Naive thymus-derived CD8-positive, alpha-beta T cell (primary cell): ENCODE data around the gene STK4. TPM values are rescaled to one million over a fixed set of nuclear protein-coding genes. Genes with fewer than 3 reads are reported as not detected.

Source experiments
- ATAC-seq, 2 donors: fragments of 150-1000 bp; cut with Tn5 transposase in 1 of 2; sonication (Bioruptor Pico), chemical (Tn5 transposase) in 1 of 2; 1 replicate in 1 of 2; 2 replicates in 1 of 2; pipeline ENCODE4 v1.10.0; 2021; ENCODE audit warnings: mild to moderate bottlenecking in 2 of 2, moderate library complexity in 2 of 2
- POLR2A ChIA-PET: fragments of 350-600 bp; sonication (Branson Sonifier 250); formaldehyde crosslinking; loops from one replicate; lab custom pipeline; 2021; ENCODE audit warnings: antibody characterized with exemption; lab: Charles Lee
- DNase-seq, 10 donors: peaks; one replicate each; pipeline versions ENCODE4 v3.0.0 to v3.0.0-alpha.2; 2020 to 2022
- H3K27ac Mint-ChIP-seq, 10 donors: one replicate each; pipeline ENCODE4 v1.8.0; 2020 to 2022; ENCODE audit warnings: mild to moderate bottlenecking in 10 of 10, mixed read lengths in 10 of 10, moderate library complexity in 4 of 10, inconsistent platforms in 1 of 10
- H3K27me3 Mint-ChIP-seq, 5 donors: one replicate each; pipeline ENCODE4 v1.8.0; 2021 to 2022; ENCODE audit warnings: mixed read lengths in 5 of 5
- H3K36me3 Mint-ChIP-seq, 3 donors: one replicate each; pipeline ENCODE4 v1.8.0; 2020 to 2022; ENCODE audit warnings: mixed read lengths in 3 of 3, mild to moderate bottlenecking in 2 of 3, inconsistent platforms in 1 of 3
- H3K4me1 Mint-ChIP-seq, 4 donors: one replicate each; pipeline ENCODE4 v1.8.0; 2021 to 2022; ENCODE audit warnings: mixed read lengths in 4 of 4
- H3K4me3 Mint-ChIP-seq, 10 donors: one replicate each; pipeline ENCODE4 v1.8.0; 2020 to 2022; ENCODE audit warnings: mild to moderate bottlenecking in 10 of 10, mixed read lengths in 10 of 10, moderate library complexity in 6 of 10, inconsistent platforms in 1 of 10
- H3K9me3 Mint-ChIP-seq, 9 donors: one replicate each; pipeline ENCODE4 v1.8.0; 2020 to 2022; ENCODE audit warnings: mixed read lengths in 9 of 9, mild to moderate bottlenecking in 3 of 9, inconsistent platforms in 1 of 9, moderate library complexity in 1 of 9
- polyA plus RNA-seq, 3 donors: library from polyadenylated mRNA; unstranded; fragments of 300-500 nt; fragmentation: Illumina TruSeq; gene quantifications; one replicate each; pipeline ENCODE4 v1.2.3, GENCODE V29; 2021
- total RNA-seq, 8 experiments: library from RNA in 2 of 8; stranded (reverse) in 2 of 8; gene quantifications; one replicate each; pipeline ENCODE4 v1.2.3 and lab custom pipeline; 2021 to 2026

The STK4 gene
- total and polyA plus RNA-seq, 5 experiments from 2014 or later: 178 to 354 (median 192) TPM

- no peak overlapping the region for H3K4me3 Mint-ChIP-seq
- ATAC-seq (no peak), DNase-seq (no peak)
- POLR2A ChIA-PET: interaction anchor here (1.3 kb wide), 1 partner anchor 13 kb away, joined by 3 read pairs; no protein-coding TSS in a partner anchor
- H3K36me3 Mint-ChIP-seq: peaks cover 0 to 69% (median 11%) of the 10 kb centered on the region in 3 donors
- H3K9me3 Mint-ChIP-seq: no peaks in the 10 kb centered on the region
- H3K27ac Mint-ChIP-seq: peak overlapping the region in 3 of 10 donors; percentile 61 to 89 (median 76)
- H3K4me1 Mint-ChIP-seq: peaks cover 0 to 6% (median 0%) of the 10 kb centered on the region in 4 donors
- H3K27me3 Mint-ChIP-seq: no peaks in the 10 kb centered on the region
Measured at GRCh38 chr20:44938637-44939036, 27.7 kb upstream of the STK4 start.

- no peak for ATAC-seq
- DNase-seq: no peak
- H3K9me3 Mint-ChIP-seq: no peaks in the 10 kb centered on the region
- no peaks in the 10 kb centered on the region for H3K27me3 Mint-ChIP-seq
- POLR2A ChIA-PET: interaction anchor here (1.0 to 1.4 kb wide), 2 partner anchors 9 to 41 kb away, joined by 3 to 6 read pairs; no protein-coding TSS in a partner anchor
- H3K4me1 Mint-ChIP-seq: peaks cover 0 to 6% (median 0%) of the 10 kb centered on the region in 4 donors
- H3K27ac Mint-ChIP-seq: peak overlapping the region in 5 of 10 donors; percentile 18 to 84 (median 47)
- H3K4me3 Mint-ChIP-seq: no peak overlapping the region
- peaks cover 0 to 82% (median 8%) of the 10 kb centered on the region in 3 donors for H3K36me3 Mint-ChIP-seq
Measured at GRCh38 chr20:44941120-44941691, 25.1 kb upstream of the STK4 start.

- no peak overlapping the region for H3K4me3 Mint-ChIP-seq
- peaks cover 0 to 82% (median 8%) of the 10 kb centered on the region in 3 donors for H3K36me3 Mint-ChIP-seq
- peak overlapping the region in 5 of 10 donors; percentile 9 to 91 (median 21) for H3K27ac Mint-ChIP-seq
- DNase-seq (no peak), ATAC-seq (no peak)
- POLR2A ChIA-PET: no interaction called here
- H3K9me3 Mint-ChIP-seq: no peaks in the 10 kb centered on the region
- H3K27me3 Mint-ChIP-seq: no peaks in the 10 kb centered on the region
- peaks cover 0 to 6% (median 1%) of the 10 kb centered on the region in 4 donors for H3K4me1 Mint-ChIP-seq
Measured at GRCh38 chr20:44942264-44942973, 23.9 kb upstream of the STK4 start.

GRCh38 chr20:44943828-44944227, 22.5 kb upstream of the STK4 start:
- POLR2A ChIA-PET: no interaction called here
- Mint-ChIP-seq H3K27me3 (no peaks in the 10 kb centered on the region), H3K36me3 (peaks cover 0 to 89% (median 13%) of the 10 kb centered on the region in 3 donors), H3K9me3 (no peaks in the 10 kb centered on the region), H3K4me1 (peaks cover 0 to 6% (median 2%) of the 10 kb centered on the region in 4 donors), H3K27ac (peak overlapping the region in 4 of 10 donors; percentile 4 to 67 (median 44)), H3K4me3 (no peak overlapping the region)
- ATAC-seq (no peak), DNase-seq (no peak)

- Mint-ChIP-seq H3K36me3 (peaks cover 0 to 93% (median 18%) of the 10 kb centered on the region in 3 donors), H3K9me3 (no peaks in the 10 kb centered on the region), H3K27ac (peak overlapping the region in 6 of 10 donors; percentile 7 to 80 (median 40)), H3K4me3 (no peak overlapping the region), H3K27me3 (no peaks in the 10 kb centered on the region), H3K4me1 (peaks cover 0 to 6% (median 3%) of the 10 kb centered on the region in 4 donors)
- DNase-seq (no peak), ATAC-seq (no peak)
- POLR2A ChIA-PET: interaction anchor here (1.5 kb wide), 1 partner anchor 16 kb away, joined by 3 read pairs; no protein-coding TSS in a partner anchor
Measured at GRCh38 chr20:44945261-44945660, 21.1 kb upstream of the STK4 start.

DNA sequence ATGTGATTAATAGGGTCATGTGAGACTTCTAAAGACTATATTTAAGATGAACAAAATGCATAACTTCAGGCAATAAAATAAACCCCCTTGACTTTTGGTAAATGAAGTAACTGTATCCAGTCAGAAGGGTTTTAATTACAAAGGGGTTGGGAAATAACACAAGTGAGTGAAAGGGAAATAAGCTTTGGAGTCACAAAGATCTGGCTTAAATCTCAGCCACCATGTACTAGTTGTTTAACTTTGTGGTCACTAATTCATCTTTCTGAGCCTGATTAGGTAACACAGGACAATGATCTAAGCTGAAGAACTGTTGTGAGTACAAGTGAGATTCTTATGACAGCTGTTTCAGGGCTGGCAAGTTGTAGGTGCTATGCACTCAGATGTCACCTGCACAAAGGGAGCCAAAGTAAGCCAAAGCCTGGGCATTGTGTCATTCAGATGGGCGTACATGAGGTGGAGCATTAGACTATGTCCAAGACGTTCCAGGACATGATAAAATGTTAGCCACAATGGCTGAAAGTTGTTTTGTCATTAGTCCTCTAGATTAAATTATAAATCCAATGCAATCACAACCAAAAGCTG, 19.9 kb upstream of the STK4 start:
- ATAC-seq (no peak), DNase-seq (no peak)
- Mint-ChIP-seq H3K36me3 (peaks cover 0 to 95% (median 24%) of the 10 kb centered on the region in 3 donors), H3K9me3 (no peaks in the 10 kb centered on the region), H3K4me3 (no peak overlapping the region), H3K27me3 (no peaks in the 10 kb centered on the region), H3K27ac (peak overlapping the region in 6 of 10 donors; percentile 16 to 89 (median 60)), H3K4me1 (peaks cover 0 to 6% (median 3%) of the 10 kb centered on the region in 4 donors)
- POLR2A ChIA-PET: interaction anchor here (1.5 kb wide), 1 partner anchor 15 kb away, joined by 3 read pairs; no protein-coding TSS in a partner anchor

- Mint-ChIP-seq H3K27me3 (no peaks in the 10 kb centered on the region), H3K4me3 (no peak overlapping the region), H3K27ac (peak overlapping the region in 4 of 10 donors; percentile 7 to 66 (median 35)), H3K4me1 (peaks cover 8 to 14% (median 9%) of the 10 kb centered on the region in 4 donors), H3K36me3 (peaks cover 6 to 95% (median 19%) of the 10 kb centered on the region in 3 donors), H3K9me3 (no peaks in the 10 kb centered on the region)
- POLR2A ChIA-PET: interaction anchor here (2.1 kb wide), 1 partner anchor 12 kb away, joined by 8 read pairs; the partner anchor contains the start of gene TOMM34
- DNase-seq (no peak), ATAC-seq (no peak)
Measured at GRCh38 chr20:44948107-44948506, 18.2 kb upstream of the STK4 start.

DNA sequence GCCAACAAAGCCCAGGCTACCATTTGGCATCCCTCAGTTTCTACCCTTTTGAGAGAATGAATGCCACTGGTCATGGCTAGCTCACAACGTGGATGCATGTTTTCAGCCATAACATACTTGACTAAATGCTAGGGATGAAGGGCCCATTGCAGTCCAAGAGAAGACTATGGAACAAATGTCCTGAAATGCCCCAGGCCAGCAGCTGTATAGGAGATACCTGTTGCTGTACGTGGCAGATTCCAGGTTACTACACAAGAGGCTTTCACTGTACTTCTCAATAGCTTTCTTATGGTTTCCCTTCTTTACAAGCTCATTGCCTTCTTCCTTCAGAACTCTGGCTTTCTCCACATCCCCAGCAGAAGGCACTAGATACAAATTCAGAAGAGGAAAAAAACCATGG, 17.8 kb upstream of the STK4 start:
- Mint-ChIP-seq H3K9me3 (no peaks in the 10 kb centered on the region), H3K4me3 (no peak overlapping the region), H3K4me1 (peaks cover 12 to 18% (median 13%) of the 10 kb centered on the region in 4 donors), H3K27me3 (no peaks in the 10 kb centered on the region), H3K36me3 (peaks cover 8 to 96% (median 18%) of the 10 kb centered on the region in 3 donors), H3K27ac (peak overlapping the region in 5 of 10 donors; percentile 15 to 66 (median 55))
- ATAC-seq: no peak
- POLR2A ChIA-PET: interaction anchor here (2.1 kb wide), 1 partner anchor 12 kb away, joined by 8 read pairs; the partner anchor contains the start of gene TOMM34
- no peak for DNase-seq

GRCh38 chr20:44950368-44950767, 15.9 kb upstream of the STK4 start:
- ATAC-seq: no peak
- no peak for DNase-seq
- POLR2A ChIA-PET: no interaction called here
- no peaks in the 10 kb centered on the region for H3K27me3 Mint-ChIP-seq
- H3K4me3 Mint-ChIP-seq: no peak overlapping the region
- no peaks in the 10 kb centered on the region for H3K9me3 Mint-ChIP-seq
- H3K4me1 Mint-ChIP-seq: peaks cover 18 to 24% (median 22%) of the 10 kb centered on the region in 4 donors
- peak overlapping the region in 7 of 10 donors; percentile 7 to 68 (median 33) for H3K27ac Mint-ChIP-seq
- peaks cover 8 to 98% (median 33%) of the 10 kb centered on the region in 3 donors for H3K36me3 Mint-ChIP-seq

DNA sequence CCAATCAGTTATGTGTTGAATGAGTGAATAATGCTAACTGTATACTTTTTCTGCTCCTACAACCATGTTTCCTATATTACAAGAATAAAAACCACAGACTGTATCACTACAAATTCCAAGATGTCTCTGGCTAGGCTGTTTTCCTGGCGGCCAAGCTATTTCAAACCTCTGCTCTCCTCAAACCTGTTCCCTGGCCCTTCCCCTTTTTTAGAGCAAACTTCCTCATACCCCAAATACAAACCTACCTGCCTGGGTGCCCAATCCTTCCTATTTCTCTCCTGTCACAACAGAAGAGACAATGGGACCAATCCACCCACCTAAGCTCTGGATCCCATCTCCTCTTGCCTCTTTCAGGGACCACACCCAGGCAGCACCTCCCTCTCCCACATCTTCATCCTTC, 13.6 kb upstream of the STK4 start:
- H3K27ac Mint-ChIP-seq: peak overlapping the region; percentile 36 to 91 (median 69)
- ATAC-seq: no peak
- POLR2A ChIA-PET: no interaction called here

DNA sequence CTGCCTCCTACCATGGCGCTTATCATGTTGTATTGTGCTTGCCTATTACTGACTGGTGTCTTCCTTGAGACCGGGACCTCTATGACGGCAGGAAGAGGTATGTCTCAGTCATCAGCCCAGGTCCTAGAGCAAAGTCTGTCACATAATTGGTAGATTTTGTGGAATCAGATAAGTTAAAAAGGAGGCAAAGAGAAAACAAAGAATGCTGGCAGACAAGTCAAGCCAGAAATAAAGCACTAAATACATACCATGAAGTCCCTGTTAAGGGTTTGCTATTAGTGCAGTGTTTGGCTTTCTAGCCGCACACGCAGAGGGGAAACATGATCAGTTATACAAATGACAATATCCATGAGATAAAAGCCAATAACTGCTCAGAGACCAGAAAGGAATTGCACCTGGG, 12.1 kb upstream of the STK4 start:
- POLR2A ChIA-PET: no interaction called here
- ATAC-seq: no peak
- Mint-ChIP-seq H3K4me1 (peaks cover 35 to 61% (median 50%) of the 10 kb centered on the region in 4 donors), H3K4me3 (no peak overlapping the region), H3K27ac (peak overlapping the region in 5 of 10 donors; percentile 16 to 91 (median 66)), H3K27me3 (no peaks in the 10 kb centered on the region), H3K9me3 (no peaks in the 10 kb centered on the region), H3K36me3 (peaks cover 8 to 85% (median 30%) of the 10 kb centered on the region in 3 donors)
- DNase-seq: no peak

More for the DNA sequence above, 13.6 kb upstream of the STK4 start:
- peaks cover 24 to 46% (median 36%) of the 10 kb centered on the region in 4 donors for H3K4me1 Mint-ChIP-seq
- no peaks in the 10 kb centered on the region for H3K27me3 Mint-ChIP-seq
- H3K36me3 Mint-ChIP-seq: peaks cover 8 to 93% (median 36%) of the 10 kb centered on the region in 3 donors
- DNase-seq: no peak
- H3K9me3 Mint-ChIP-seq: no peaks in the 10 kb centered on the region
- H3K4me3 Mint-ChIP-seq: no peak overlapping the region

DNA sequence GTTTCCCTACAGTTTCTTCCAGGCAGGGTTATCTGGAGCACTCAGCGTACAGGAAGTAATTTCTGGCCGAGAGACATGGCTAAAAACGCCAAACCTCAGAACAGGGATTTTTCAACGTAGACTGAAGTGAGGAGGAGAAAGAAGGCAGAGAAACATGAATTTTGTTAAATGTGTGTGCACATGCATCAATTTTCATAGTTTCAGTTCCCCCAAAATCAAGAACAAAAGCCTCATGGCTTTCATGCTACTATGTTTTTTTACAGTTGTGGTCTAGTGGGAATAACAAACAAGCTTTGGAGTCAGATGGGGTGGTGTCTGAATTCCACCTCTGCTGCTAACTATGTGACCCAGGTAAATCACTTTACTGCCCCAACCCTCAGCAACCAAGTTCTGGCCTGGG, 11.0 kb upstream of the STK4 start:
- Mint-ChIP-seq H3K4me1 (peaks cover 41 to 67% (median 57%) of the 10 kb centered on the region in 4 donors), H3K9me3 (no peaks in the 10 kb centered on the region), H3K36me3 (peaks cover 8 to 75% (median 27%) of the 10 kb centered on the region in 3 donors), H3K27ac (peak overlapping the region in 5 of 10 donors; percentile 20 to 65 (median 44)), H3K4me3 (peak overlapping the region in 1 of 10 donors; percentile 9), H3K27me3 (no peaks in the 10 kb centered on the region)
- no peak for DNase-seq
- ATAC-seq: no peak
- POLR2A ChIA-PET: no interaction called here
